Ovary (tissue), 9 donors: ENCODE results near the gene APBB2. TPM values are rescaled to one million over a fixed set of nuclear protein-coding genes. Genes with fewer than 3 reads are reported as not detected.

Experiments
- DNase-seq, 5 donors: peaks; one replicate each; pipeline ENCODE4 v3.0.0-alpha.2; 2019 to 2020
- H3K27ac ChIP-seq, 2 donors: fragments of 200-600 bp; one replicate each; pipeline versions ENCODE4 v1.5.1 to v1.8.0; 2019 to 2022
- H3K27me3 ChIP-seq: fragments of 200-600 bp; one replicate; pipeline ENCODE4 v1.8.0; 2022
- H3K36me3 ChIP-seq: fragments of 200-600 bp; sonication (generic); one replicate; pipeline ENCODE4 v1.5.1; 2019
- H3K4me1 ChIP-seq: one replicate; pipeline ENCODE4 v1.8.1; 2013; ENCODE audit warnings: mild to moderate bottlenecking, moderate library complexity; ENCODE audit not compliant: insufficient read depth
- H3K4me3 ChIP-seq: fragments of 200-600 bp; sonication (generic); one replicate; pipeline ENCODE4 v1.5.1; 2017
- H3K9me3 ChIP-seq, 2 donors: fragments of 200-600 bp in 1 of 2; sonication (generic) in 1 of 2; one replicate each; pipeline versions ENCODE4 v1.5.1 to v1.8.1; 2013 to 2019; ENCODE audit warnings: mild to moderate bottlenecking in 1 of 2, moderate library complexity in 1 of 2
- CTCF ChIP-seq, 3 donors: fragments of 450-650 bp in 2 of 3; fragments of 200-600 bp in 1 of 3; IDR thresholded peaks; one replicate each; pipeline versions ENCODE4 v1.5.1 to v1.8.0; 2016 to 2022; ENCODE audit warnings: antibody characterized with exemption in 3 of 3, mild to moderate bottlenecking in 1 of 3
- EP300 ChIP-seq: sonication (generic); formaldehyde crosslinking; IDR thresholded peaks from one replicate; pipeline ENCODE4 v1.6.1; 2017; ENCODE audit warnings: antibody characterized with exemption
- POLR2A ChIP-seq: fragments of 450-650 bp; IDR thresholded peaks from one replicate; pipeline ENCODE4 v1.6.1; 2017; ENCODE audit warnings: antibody characterized with exemption, mild to moderate bottlenecking, moderate library complexity
- WGBS, 3 donors: extraction: QIAGEN DNeasy Blood & Tissue Kit in 1 of 3; methylation state at CpG; one replicate each; pipeline versions ENCODE4 v1.1.5 to v1.1.7; 2013 to 2017; 5-methylcytosine and 5-hydroxymethylcytosine counted together
- intact Hi-C, 4 donors: fragments of 100-400 bp; cut with DNase I; formaldehyde crosslinking; loops; one replicate each; pipeline versions ENCODE4 v1.11.0 to v1.15.1; 2022 to 2023
- polyA plus RNA-seq, 2 donors: library from polyadenylated mRNA; stranded (reverse); fragments of 200-250 nt in 1 of 2; fragments of 350-450 nt in 1 of 2; fragmentation: Illumina TruSeq in 1 of 2; extraction: RNeasy Lipid Tissue Mini Kit (QIAGEN cat#74804) in 1 of 2; gene quantifications; one replicate each; pipeline ENCODE4 v1.2.3, GENCODE V29; 2013 to 2014
- total RNA-seq, 7 donors: library from RNA; depleted of rRNA in 2 of 7; stranded (reverse); fragments of >200 nt in 2 of 7; fragmentation: NEBNext Ultra II Directional in 3 of 7; extraction: Animal tissue kit (Norgen Biotek cat#: 25700) in 3 of 7; gene quantifications; one replicate each; pipeline versions ENCODE4 v1.1.0 to v1.2.4, GENCODE V29; 2016 to 2023
- donor health status: DM: no; HTN: no; CAD: no; lungs with moderate emphysema.
- donor health status: DM: no; HTN: no; CAD: no.
- donor health status: Bipolar disorder and iron deficiency.
- donor health status: DM: yes; HTN: yes; CAD: no.
- donor health status: DM: no; HTN: no; CAD: no.
- donor health status: DM: yes; HTN: yes; CAD: no.

APBB2 gene
- total and polyA plus RNA-seq, 9 donors, result 30.9 to 163 (median 80.1) TPM

GRCh38 chr4:40788331-40788730 is 426.0 kb downstream of the APBB2 start:
- no peak overlapping the region for H3K27ac ChIP-seq
- intact Hi-C loops, result no loop called here
- no peaks in the 10 kb centered on the region for H3K4me1 ChIP-seq
- no peaks in the 10 kb centered on the region for H3K9me3 ChIP-seq
- H3K4me3 ChIP-seq, result no peak overlapping the region
- 84 to 86% (median 86%) methylated on average over 2 of the region's 2 CpGs for WGBS, 3 donors
- TF ChIP-seq POLR2A (no peak), CTCF (IDR thresholded peaks at IDR 0.05) (no peak), EP300 (no peak)
- no peak for DNase-seq
- no peaks in the 10 kb centered on the region for H3K27me3 ChIP-seq
- H3K36me3 ChIP-seq, result no peaks in the 10 kb centered on the region

GRCh38 chr4:40785727-40786126 is 428.6 kb downstream of the APBB2 start:
- no peaks in the 10 kb centered on the region for H3K9me3 ChIP-seq
- no peaks in the 10 kb centered on the region for H3K4me1 ChIP-seq
- no peaks in the 10 kb centered on the region for H3K36me3 ChIP-seq
- WGBS, 3 donors, result 95 to 97% (median 97%) methylated on average over 12 of the region's 12 CpGs
- H3K27ac ChIP-seq, result no peak overlapping the region
- TF ChIP-seq POLR2A, result no peak
- no peak for TF ChIP-seq EP300
- no peak for TF ChIP-seq CTCF (IDR thresholded peaks at IDR 0.05)
- no peaks in the 10 kb centered on the region for H3K27me3 ChIP-seq
- DNase-seq, result no peak
- intact Hi-C loops, result no loop called here
- no peak overlapping the region for H3K4me3 ChIP-seq

GRCh38 chr4:40782876-40783275 is 431.5 kb downstream of the APBB2 start:
- Histone ChIP-seq H3K27me3 (no peaks in the 10 kb centered on the region), H3K4me1 (no peaks in the 10 kb centered on the region), H3K27ac (no peak overlapping the region), H3K9me3 (no peaks in the 10 kb centered on the region), H3K4me3 (no peak overlapping the region), H3K36me3 (no peaks in the 10 kb centered on the region)
- TF ChIP-seq POLR2A (no peak), EP300 (no peak), CTCF (IDR thresholded peaks at IDR 0.05) (no peak)
- DNase-seq, result no peak
- intact Hi-C loops, result no loop called here
- WGBS, 3 donors, result 89 to 93% (median 92%) methylated on average over 2 of the region's 2 CpGs

GRCh38 chr4:40778090-40778489 is 436.3 kb downstream of the APBB2 start:
- no peaks in the 10 kb centered on the region for H3K4me1 ChIP-seq
- no peaks in the 10 kb centered on the region for H3K36me3 ChIP-seq
- no peak overlapping the region for H3K4me3 ChIP-seq
- TF ChIP-seq CTCF (IDR thresholded peaks at IDR 0.05) (no peak), EP300 (no peak), POLR2A (no peak)
- intact Hi-C loops, result no loop called here
- H3K27ac ChIP-seq, result no peak overlapping the region
- 93 to 100% (median 100%) methylated on average over 1 of the region's 1 CpG for WGBS, 3 donors
- no peaks in the 10 kb centered on the region for H3K27me3 ChIP-seq
- DNase-seq, result no peak
- peaks cover 0 to 4% of the 10 kb centered on the region in 2 donors for H3K9me3 ChIP-seq

- H3K4me3 ChIP-seq, result no peak overlapping the region
- no peak overlapping the region for H3K27ac ChIP-seq
- intact Hi-C loops, result no loop called here
- 30 to 43% (median 35%) methylated on average over 1 of the region's 1 CpG for WGBS, 3 donors
- no peaks in the 10 kb centered on the region for H3K27me3 ChIP-seq
- H3K4me1 ChIP-seq, result no peaks in the 10 kb centered on the region
- TF ChIP-seq POLR2A, result no peak
- no peak for TF ChIP-seq CTCF (IDR thresholded peaks at IDR 0.05)
- no peak for TF ChIP-seq EP300
- H3K9me3 ChIP-seq, result no peaks in the 10 kb centered on the region
- no peaks in the 10 kb centered on the region for H3K36me3 ChIP-seq
- DNase-seq, result no peak
Observed at GRCh38 chr4:40769266-40769665, 445.1 kb downstream of the APBB2 start.
